Trophoblast cell (in vitro differentiated cells and primary cell): ENCODE results near the gene COMMD6.

Source experiments
- DNase-seq, 2 donors: peaks; one replicate each; pipeline ENCODE4 v3.0.0-alpha.2; 2016
- H2AFZ ChIP-seq: 2 replicates; pipeline ENCODE4 v1.6.1; 2013; ENCODE audit warnings: low read length, moderate library complexity, mild to moderate bottlenecking; ENCODE audit not compliant: insufficient read depth, poor library complexity
- H2AK5ac ChIP-seq: 2 replicates; pipeline ENCODE4 v1.6.1; 2013; ENCODE audit warnings: mild to moderate bottlenecking, low read length
- H2BK120ac ChIP-seq: 2 replicates; pipeline ENCODE4 v1.6.1; 2013; ENCODE audit warnings: low read length, mild to moderate bottlenecking, moderate library complexity; ENCODE audit not compliant: insufficient read depth, poor library complexity
- H2BK12ac ChIP-seq: 2 replicates; pipeline ENCODE4 v1.6.1; 2013; ENCODE audit warnings: mild to moderate bottlenecking, low read length, moderate library complexity
- H2BK5ac ChIP-seq: 2 replicates; pipeline ENCODE4 v1.6.1; 2013; ENCODE audit warnings: low read length, low read depth, moderate library complexity, mild to moderate bottlenecking; ENCODE audit not compliant: poor library complexity
- H3K14ac ChIP-seq: 2 replicates; pipeline ENCODE4 v1.6.1; 2013; ENCODE audit warnings: mild to moderate bottlenecking, low read length
- H3K18ac ChIP-seq: 2 replicates; pipeline ENCODE4 v1.6.1; 2013; ENCODE audit warnings: mild to moderate bottlenecking, low read length
- H3K23ac ChIP-seq: 2 replicates; pipeline ENCODE4 v1.6.1; 2013; ENCODE audit warnings: low read length
- H3K27ac ChIP-seq: 2 replicates; pipeline ENCODE4 v1.5.1; 2013; ENCODE audit warnings: low read depth, mild to moderate bottlenecking, inconsistent platforms, low read length, moderate library complexity
- H3K27me3 ChIP-seq: 2 replicates; pipeline ENCODE4 v1.6.1; 2013; ENCODE audit warnings: inconsistent platforms, mild to moderate bottlenecking, low read length, moderate library complexity; ENCODE audit not compliant: insufficient read depth
- H3K36me3 ChIP-seq, 2 experiments: 1 replicate in 1 of 2; 2 replicates in 1 of 2; pipeline ENCODE4 v1.6.1; 2013; ENCODE audit warnings: low read length in 2 of 2, mild to moderate bottlenecking in 2 of 2, moderate library complexity in 1 of 2; ENCODE audit not compliant: insufficient read depth in 2 of 2, control insufficient read depth in 1 of 2
- H3K4ac ChIP-seq: 2 replicates; pipeline ENCODE4 v1.6.1; 2013; ENCODE audit warnings: low read depth, mild to moderate bottlenecking, low read length, moderate library complexity
- H3K4me1 ChIP-seq, 2 experiments: 1 replicate in 1 of 2; 2 replicates in 1 of 2; pipeline ENCODE4 v1.6.1; 2013; ENCODE audit warnings: low read length in 2 of 2, mild to moderate bottlenecking in 2 of 2, moderate library complexity in 1 of 2; ENCODE audit not compliant: insufficient read depth in 2 of 2, control insufficient read depth in 1 of 2
- H3K4me2 ChIP-seq: 2 replicates; pipeline ENCODE4 v1.6.1; 2013; ENCODE audit warnings: inconsistent platforms, mild to moderate bottlenecking, low read length, moderate library complexity
- H3K4me3 ChIP-seq: 2 replicates; pipeline ENCODE4 v1.5.1; 2013; ENCODE audit warnings: mild to moderate bottlenecking, low read depth, low read length, inconsistent platforms
- H3K79me1 ChIP-seq: one replicate; pipeline ENCODE4 v1.6.1; 2013; ENCODE audit warnings: low read length
- H3K79me2 ChIP-seq: 2 replicates; pipeline ENCODE4 v1.6.1; 2013; ENCODE audit warnings: low read length, mild to moderate bottlenecking; ENCODE audit not compliant: control insufficient read depth, insufficient read depth, poor library complexity
- H3K9ac ChIP-seq: 2 replicates; pipeline ENCODE4 v1.6.1; 2013; ENCODE audit warnings: mild to moderate bottlenecking, low read length
- H3K9me3 ChIP-seq: 2 replicates; pipeline ENCODE4 v1.6.1; 2013; ENCODE audit warnings: low read depth, mild to moderate bottlenecking, control low read depth, inconsistent platforms, low read length; ENCODE audit not compliant: insufficient read depth
- H4K12ac ChIP-seq: 2 replicates; pipeline ENCODE4 v1.6.1; 2013; ENCODE audit warnings: low read depth, mild to moderate bottlenecking, low read length, moderate library complexity
- H4K8ac ChIP-seq: 2 replicates; pipeline ENCODE4 v1.6.1; 2013; ENCODE audit warnings: low read depth, mild to moderate bottlenecking, low read length, moderate library complexity
- H4K91ac ChIP-seq: one replicate; pipeline ENCODE4 v1.6.1; 2013; ENCODE audit warnings: low read depth, mild to moderate bottlenecking, low read length, moderate library complexity
- WGBS: extraction: QIAGEN DNeasy Blood & Tissue Kit; methylation state at CpG from one replicate; pipeline ENCODE4 v1.1.7; 2013; ENCODE audit warnings: missing lambda C conversion rate; ENCODE audit not compliant: insufficient read length, insufficient coverage; ENCODE audit errors: extremely low coverage; 5-methylcytosine and 5-hydroxymethylcytosine counted together

COMMD6 gene

GRCh38 chr13:75530549-75530961 is 7.1 kb downstream of the COMMD6 start:
- Histone ChIP-seq H4K91ac (no peak overlapping the region), H4K8ac (no peak overlapping the region), H3K14ac (no peak overlapping the region), H3K79me2 (no peaks in the 10 kb centered on the region), H2AK5ac (no peak overlapping the region), H3K4me2 (no peak overlapping the region), H3K4me1 (no peaks in the 10 kb centered on the region), H3K79me1 (no peaks in the 10 kb centered on the region), H3K4me3 (no peak overlapping the region), H2BK120ac (no peak overlapping the region), H3K27me3 (no peaks in the 10 kb centered on the region), H2BK12ac (no peak overlapping the region), H3K36me3 (peaks cover 7% of the 10 kb centered on the region in 2 experiments), H2AFZ (no peak overlapping the region), H4K12ac (no peak overlapping the region), H3K9me3 (no peaks in the 10 kb centered on the region), H3K23ac (no peak overlapping the region), H3K4ac (no peak overlapping the region), H3K18ac (no peak overlapping the region), H2BK5ac (no peak overlapping the region), H3K27ac (no peak overlapping the region), H3K9ac (no peak overlapping the region)
- no peak for DNase-seq

- Histone ChIP-seq H4K8ac (no peak overlapping the region), H3K18ac (no peak overlapping the region), H3K23ac (no peak overlapping the region), H3K79me1 (no peaks in the 10 kb centered on the region), H3K4ac (no peak overlapping the region), H3K4me1 (no peaks in the 10 kb centered on the region), H4K12ac (no peak overlapping the region), H2AFZ (no peak overlapping the region), H3K36me3 (peaks cover 0 to 3% of the 10 kb centered on the region in 2 experiments), H2BK120ac (no peak overlapping the region), H2BK5ac (no peak overlapping the region), H4K91ac (no peak overlapping the region), H3K14ac (no peak overlapping the region), H2AK5ac (no peak overlapping the region), H3K4me3 (no peak overlapping the region), H3K27me3 (no peaks in the 10 kb centered on the region), H3K79me2 (no peaks in the 10 kb centered on the region), H3K4me2 (no peak overlapping the region), H3K27ac (no peak overlapping the region), H3K9me3 (peaks cover 4% of the 10 kb centered on the region), H2BK12ac (no peak overlapping the region), H3K9ac (no peak overlapping the region)
- DNase-seq, result no peak
- WGBS, result no CpG with 5 or more reads among the region's 3 CpGs
Observed at GRCh38 chr13:75521956-75522355, 15.7 kb downstream of the COMMD6 start.

- H3K79me2 ChIP-seq, result no peaks in the 10 kb centered on the region
- no peak overlapping the region for H3K27ac ChIP-seq
- no peak overlapping the region for H3K4me2 ChIP-seq
- H2BK5ac ChIP-seq, result no peak overlapping the region
- no peaks in the 10 kb centered on the region for H3K79me1 ChIP-seq
- no peak overlapping the region for H3K14ac ChIP-seq
- no peak overlapping the region for H2AFZ ChIP-seq
- no peak overlapping the region for H2AK5ac ChIP-seq
- H3K9ac ChIP-seq, result no peak overlapping the region
- no peaks in the 10 kb centered on the region for H3K4me1 ChIP-seq
- no peak overlapping the region for H3K4ac ChIP-seq
- H4K12ac ChIP-seq, result no peak overlapping the region
- H3K36me3 ChIP-seq, result no peaks in the 10 kb centered on the region
- WGBS, result no CpG with 5 or more reads among the region's 30 CpGs
- no peak overlapping the region for H3K18ac ChIP-seq
- H4K91ac ChIP-seq, result no peak overlapping the region
- H3K27me3 ChIP-seq, result no peaks in the 10 kb centered on the region
- H2BK12ac ChIP-seq, result no peak overlapping the region
- H2BK120ac ChIP-seq, result no peak overlapping the region
- DNase-seq, result no peak
- H3K9me3 ChIP-seq, result peaks cover 4% of the 10 kb centered on the region
- H4K8ac ChIP-seq, result no peak overlapping the region
- H3K23ac ChIP-seq, result no peak overlapping the region
- H3K4me3 ChIP-seq, result no peak overlapping the region
Observed at GRCh38 chr13:75518439-75519088, 19.1 kb downstream of the COMMD6 start.

GRCh38 chr13:75514080-75514995 is 23.3 kb downstream of the COMMD6 start:
- no peaks in the 10 kb centered on the region for H3K36me3 ChIP-seq
- no peak overlapping the region for H4K91ac ChIP-seq
- H4K8ac ChIP-seq, result no peak overlapping the region
- H3K27me3 ChIP-seq, result no peaks in the 10 kb centered on the region
- H2BK120ac ChIP-seq, result no peak overlapping the region
- no CpG with 5 or more reads among the region's 3 CpGs for WGBS
- H3K79me2 ChIP-seq, result no peaks in the 10 kb centered on the region
- no peak overlapping the region for H2AFZ ChIP-seq
- H3K9me3 ChIP-seq, result peaks cover 2% of the 10 kb centered on the region
- no peak overlapping the region for H3K27ac ChIP-seq
- no peak overlapping the region for H3K14ac ChIP-seq
- H2BK12ac ChIP-seq, result no peak overlapping the region
- H4K12ac ChIP-seq, result no peak overlapping the region
- no peak overlapping the region for H3K4me3 ChIP-seq
- no peak overlapping the region for H3K18ac ChIP-seq
- DNase-seq, result no peak
- H3K4me2 ChIP-seq, result no peak overlapping the region
- no peak overlapping the region for H3K4ac ChIP-seq
- H3K4me1 ChIP-seq, result no peaks in the 10 kb centered on the region
- no peaks in the 10 kb centered on the region for H3K79me1 ChIP-seq
- H2BK5ac ChIP-seq, result no peak overlapping the region
- H3K9ac ChIP-seq, result no peak overlapping the region
- H2AK5ac ChIP-seq, result no peak overlapping the region
- no peak overlapping the region for H3K23ac ChIP-seq
